GM23248 (cell line): ENCODE measurements around the gene FGGY.

ENCODE experiments used
- EZH2 ChIP-seq: fragments of 200-600 bp; sonication (generic); IDR thresholded peaks from 2 replicates; pipeline ENCODE4 v1.6.1; 2018; ENCODE audit warnings: antibody characterized with exemption, mild to moderate bottlenecking; ENCODE audit not compliant: insufficient read depth, poor library complexity, severe bottlenecking
- EZH2phosphoT487 ChIP-seq: fragments of 200-600 bp; sonication (generic); IDR thresholded peaks from 2 replicates; pipeline ENCODE4 v1.6.1; 2018; ENCODE audit warnings: antibody characterized with exemption, moderate library complexity, mild to moderate bottlenecking, low read depth; ENCODE audit not compliant: insufficient read depth

DNA sequence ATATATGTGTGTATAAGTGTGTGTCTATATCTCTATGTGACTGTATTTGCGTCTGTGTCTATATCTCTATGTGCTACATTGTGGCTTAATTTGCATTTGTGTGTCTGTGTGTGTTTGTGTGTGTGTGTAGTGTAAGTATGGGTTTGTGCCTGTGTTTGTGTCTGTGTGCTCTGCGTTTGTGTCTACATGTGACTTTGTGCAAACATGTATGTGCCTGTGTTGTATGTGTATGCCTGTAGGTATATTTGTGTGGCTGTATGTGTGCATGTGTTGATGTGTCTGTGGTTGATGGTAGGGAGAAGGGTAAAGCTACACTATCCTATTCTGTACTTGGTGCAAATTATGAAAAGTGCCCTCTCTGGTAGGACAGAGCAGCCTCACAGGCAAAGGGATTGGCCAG lies 7.3 kb upstream of the FGGY start:
- TF ChIP-seq EZH2phosphoT487 (no peak), EZH2 (no peak)
